PC-9 (cell line): ENCODE results near the gene DACT3. TPM values are rescaled to one million over a fixed set of nuclear protein-coding genes. Genes with fewer than 3 reads are reported as not detected.
A peak's percentile ranks its signal among the peaks of the same experiment; 100 is the strongest.

ENCODE experiments used
- BruUV-seq: library from RNA; stranded (reverse); fragments of 400-500 nt; replicated peaks from 2 replicates; lab custom pipeline; 2021; lab: Mats Ljungman, UMichigan
- CTCF ChIA-PET: fragments of 300-600 bp; sonication (Branson Sonifier 250); formaldehyde crosslinking; loops from one replicate; lab custom pipeline; 2022; ENCODE audit warnings: antibody characterized with exemption; lab: Charles Lee
- POLR2A ChIA-PET: fragments of 300-600 bp; sonication (Branson Sonifier 250); formaldehyde crosslinking; loops from one replicate; lab custom pipeline; 2022; ENCODE audit warnings: antibody characterized with exemption; ENCODE audit not compliant: unreplicated experiment; lab: Charles Lee
- DNase-seq, 2 experiments: peaks; one replicate each; pipeline versions ENCODE4 v3.0.0 to v3.0.0-alpha.2; 2015 to 2022; ENCODE audit warnings: mixed read lengths in 1 of 2
- H2AFZ ChIP-seq: fragments of 200-600 bp; sonication (generic); 2 replicates; pipeline ENCODE4 v1.8.1; 2017; ENCODE audit warnings: antibody characterized with exemption
- H3F3A ChIP-seq: fragments of 200-600 bp; sonication (generic); 2 replicates; pipeline ENCODE4 v1.8.1; 2017; ENCODE audit warnings: antibody characterized with exemption, mild to moderate bottlenecking, low read depth; ENCODE audit not compliant: insufficient read depth
- H3K27ac ChIP-seq: fragments of 200-600 bp; sonication (generic); 2 replicates; pipeline ENCODE4 v1.6.1; 2016; ENCODE audit warnings: mixed run types
- H3K27me3 ChIP-seq: fragments of 200-600 bp; sonication (generic); 2 replicates; pipeline ENCODE4 v1.6.1; 2016; ENCODE audit warnings: low read depth, mixed run types; ENCODE audit not compliant: insufficient read depth
- H3K36me3 ChIP-seq: fragments of 200-600 bp; sonication (generic); 2 replicates; pipeline ENCODE4 v1.6.1; 2016; ENCODE audit warnings: low read depth, mixed run types
- H3K4me1 ChIP-seq: fragments of 200-600 bp; sonication (generic); replicated peaks from 2 replicates; pipeline ENCODE4 v1.6.1; 2016; ENCODE audit warnings: mixed run types; ENCODE audit not compliant: insufficient read depth
- H3K4me2 ChIP-seq: fragments of 200-600 bp; sonication (generic); 2 replicates; pipeline ENCODE4 v1.6.1; 2017; ENCODE audit warnings: mixed run types
- H3K4me3 ChIP-seq: fragments of 200-600 bp; sonication (generic); 2 replicates; pipeline ENCODE4 v1.6.1; 2016; ENCODE audit warnings: mixed run types
- H3K79me2 ChIP-seq: fragments of 200-600 bp; sonication (generic); 2 replicates; pipeline ENCODE4 v1.6.1; 2017; ENCODE audit warnings: low read depth, mixed run types
- H3K9me2 ChIP-seq: fragments of 200-600 bp; sonication (generic); 2 replicates; pipeline ENCODE4 v1.8.1; 2017; ENCODE audit warnings: mild to moderate bottlenecking; ENCODE audit not compliant: insufficient read depth
- H3K9me3 ChIP-seq: fragments of 200-600 bp; sonication (generic); 2 replicates; pipeline ENCODE4 v1.8.1; 2016; ENCODE audit warnings: low read depth; ENCODE audit not compliant: insufficient read depth
- H4K20me1 ChIP-seq: fragments of 200-600 bp; sonication (generic); 2 replicates; pipeline ENCODE4 v1.8.1; 2017; ENCODE audit not compliant: insufficient read depth
- EZH2 ChIP-seq: fragments of 200-600 bp; sonication (generic); IDR thresholded peaks from 2 replicates; pipeline ENCODE4 v1.8.0; 2017; ENCODE audit warnings: antibody characterized with exemption, low read depth
- intact Hi-C: fragments of 100-400 bp; cut with micrococcal nuclease; formaldehyde crosslinking; loops from one replicate; pipeline ENCODE4 v1.10.0; 2022; ENCODE audit not compliant: unreplicated experiment
- total RNA-seq: library from RNA; stranded (reverse); gene quantifications from 2 replicates; pipeline ENCODE4 v1.2.3, GENCODE V29; 2021
- TF ChIP-seq, protein P1 (sequence below): fragments of 200-600 bp; sonication (generic); conservative IDR thresholded peaks from 2 replicates; pipeline ENCODE4 v1.6.1; 2017; ENCODE audit warnings: mixed run types, antibody characterized with exemption, mild to moderate bottlenecking, moderate library complexity

Gene DACT3
- total RNA-seq, 1 experiment from 2014 or later, result 0.13 TPM

GRCh38 chr19:46692918-46693722 lies 32.1 kb upstream of the DACT3 start:
- Histone ChIP-seq H3K36me3 (peaks cover 50% of the 10 kb centered on the region), H3K4me1 (no peaks in the 10 kb centered on the region), H3K4me3 (no peak overlapping the region), H3K9me2 (no peaks in the 10 kb centered on the region), H3F3A (peaks cover 12% of the 10 kb centered on the region; the same call in 1 of the 2 replicates), H3K27ac (no peak overlapping the region), H3K27me3 (no peaks in the 10 kb centered on the region), H2AFZ (no peak overlapping the region), H3K4me2 (no peak overlapping the region), H4K20me1 (no peaks in the 10 kb centered on the region), H3K9me3 (no peaks in the 10 kb centered on the region), H3K79me2 (no peaks in the 10 kb centered on the region)
- DNase-seq, result peak in 1 of 2 experiments; percentile 67
- ChIA-PET CTCF (interaction anchor here (0.5 kb wide), 1 partner anchor 453 kb away, joined by 6 read pairs; no protein-coding TSS in a partner anchor), POLR2A (no interaction called here)
- intact Hi-C loops, result no loop called here
- TF ChIP-seq EZH2, result no peak
- TF ChIP-seq, protein P1, sequence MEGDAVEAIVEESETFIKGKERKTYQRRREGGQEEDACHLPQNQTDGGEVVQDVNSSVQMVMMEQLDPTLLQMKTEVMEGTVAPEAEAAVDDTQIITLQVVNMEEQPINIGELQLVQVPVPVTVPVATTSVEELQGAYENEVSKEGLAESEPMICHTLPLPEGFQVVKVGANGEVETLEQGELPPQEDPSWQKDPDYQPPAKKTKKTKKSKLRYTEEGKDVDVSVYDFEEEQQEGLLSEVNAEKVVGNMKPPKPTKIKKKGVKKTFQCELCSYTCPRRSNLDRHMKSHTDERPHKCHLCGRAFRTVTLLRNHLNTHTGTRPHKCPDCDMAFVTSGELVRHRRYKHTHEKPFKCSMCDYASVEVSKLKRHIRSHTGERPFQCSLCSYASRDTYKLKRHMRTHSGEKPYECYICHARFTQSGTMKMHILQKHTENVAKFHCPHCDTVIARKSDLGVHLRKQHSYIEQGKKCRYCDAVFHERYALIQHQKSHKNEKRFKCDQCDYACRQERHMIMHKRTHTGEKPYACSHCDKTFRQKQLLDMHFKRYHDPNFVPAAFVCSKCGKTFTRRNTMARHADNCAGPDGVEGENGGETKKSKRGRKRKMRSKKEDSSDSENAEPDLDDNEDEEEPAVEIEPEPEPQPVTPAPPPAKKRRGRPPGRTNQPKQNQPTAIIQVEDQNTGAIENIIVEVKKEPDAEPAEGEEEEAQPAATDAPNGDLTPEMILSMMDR, result no peak
- BruUV-seq, result no TSS peak

DNA sequence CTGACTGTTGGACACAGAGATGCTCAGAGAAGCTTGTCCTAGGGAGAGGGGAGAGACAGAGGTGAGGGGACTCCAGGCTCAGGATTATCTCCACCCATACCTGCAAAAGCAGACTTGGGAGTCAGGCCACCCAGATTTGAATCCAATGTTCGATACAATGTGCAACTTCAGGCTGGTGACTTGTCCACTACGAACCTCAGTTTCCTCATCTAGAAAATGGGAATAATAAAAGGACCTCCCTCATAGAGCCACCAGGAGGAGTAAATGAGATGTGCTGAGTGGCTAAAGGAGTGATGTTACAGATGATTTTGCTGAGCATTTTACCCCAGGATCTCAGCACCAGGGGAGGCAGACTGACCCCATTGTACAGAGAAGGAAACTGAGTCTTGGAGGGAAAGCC lies 31.0 kb upstream of the DACT3 start:
- no peaks in the 10 kb centered on the region for H3K4me1 ChIP-seq
- no peak overlapping the region for H3K27ac ChIP-seq
- H4K20me1 ChIP-seq, result no peaks in the 10 kb centered on the region
- H3K9me3 ChIP-seq, result no peaks in the 10 kb centered on the region
- H3K4me3 ChIP-seq, result no peak overlapping the region
- ChIA-PET CTCF (no interaction called here), POLR2A (no interaction called here)
- no peak overlapping the region for H2AFZ ChIP-seq
- H3K4me2 ChIP-seq, result no peak overlapping the region
- peaks cover 58% of the 10 kb centered on the region for H3K36me3 ChIP-seq
- no peaks in the 10 kb centered on the region for H3K9me2 ChIP-seq
- no peaks in the 10 kb centered on the region for H3K27me3 ChIP-seq
- intact Hi-C loops, result no loop called here
- H3K79me2 ChIP-seq, result no peaks in the 10 kb centered on the region
- H3F3A ChIP-seq, result peaks cover 12% of the 10 kb centered on the region; the same call in 1 of the 2 replicates
- DNase-seq, result no peak
- TF ChIP-seq EZH2, result no peak
- TF ChIP-seq, protein P1, result no peak
- no TSS peak for BruUV-seq

DNA sequence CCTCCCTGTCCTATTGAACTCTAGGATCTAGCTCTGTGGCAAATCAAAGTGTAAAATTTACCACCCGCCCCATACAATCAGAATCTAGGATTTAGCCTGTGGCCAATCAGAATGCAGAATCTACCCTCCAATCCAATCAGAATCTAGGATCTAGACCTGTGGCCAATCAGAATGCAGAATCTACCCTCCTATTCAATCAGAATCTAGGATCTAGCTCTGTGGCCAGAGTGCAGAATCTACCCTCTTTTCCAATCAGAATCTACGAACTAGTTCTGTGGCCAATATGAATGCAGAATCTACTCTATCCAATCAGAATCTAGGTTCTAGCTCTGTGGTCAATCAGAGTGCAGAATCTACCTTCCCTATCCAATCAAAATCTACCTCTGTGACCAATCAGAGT lies 30.1 kb upstream of the DACT3 start:
- TF ChIP-seq, protein P1, result no peak
- no peak for TF ChIP-seq EZH2
- no peaks in the 10 kb centered on the region for H3K27me3 ChIP-seq
- H3K36me3 ChIP-seq, result peaks cover 58% of the 10 kb centered on the region
- no peaks in the 10 kb centered on the region for H3K4me1 ChIP-seq
- no peaks in the 10 kb centered on the region for H3K9me2 ChIP-seq
- no peak overlapping the region for H3K4me3 ChIP-seq
- intact Hi-C loops, result no loop called here
- no peak overlapping the region for H2AFZ ChIP-seq
- no peak overlapping the region for H3K27ac ChIP-seq
- no peak for DNase-seq
- no peaks in the 10 kb centered on the region for H3K9me3 ChIP-seq
- H3K4me2 ChIP-seq, result no peak overlapping the region
- no peaks in the 10 kb centered on the region for H4K20me1 ChIP-seq
- no TSS peak for BruUV-seq
- no peaks in the 10 kb centered on the region for H3K79me2 ChIP-seq
- POLR2A ChIA-PET, result no interaction called here
- CTCF ChIA-PET, result no interaction called here
- peaks cover 10% of the 10 kb centered on the region; the same call in 1 of the 2 replicates for H3F3A ChIP-seq
